Measurements from ENCODE around the gene PGM1. TPM values are rescaled to one million over a fixed set of nuclear protein-coding genes. Genes with fewer than 3 reads are reported as not detected.

Gene PGM1
- total and polyA plus RNA-seq, 2 experiments from 2014 or later: 118 to 128 TPM

GRCh38 chr1:63590166-63590560, 3.0 kb upstream of the PGM1 start:
- H3K9me3 ChIP-seq (ENCODE audit: low read depth): no peaks in the 10 kb centered on the region
- H3K4me2 ChIP-seq (ENCODE audit: unreplicated experiment): no peak overlapping the region
- H3K79me2 ChIP-seq (ENCODE audit: insufficient read depth): peaks cover 14% of the 10 kb centered on the region
- WGBS, 2 experiments (ENCODE audit: low coverage in 1 of 2, low lambda C conversion rate in 2 of 2, missing lambda C conversion rate in 2 of 2): 96 to 99% methylated on average over 3 of the region's 3 CpGs
- H2AFZ ChIP-seq: no peak overlapping the region
- H3F3A ChIP-seq (ENCODE audit: insufficient read depth): no peaks in the 10 kb centered on the region; the same call in 1 of the 2 replicates
- DNase-seq: no peak
- TF ChIP-seq EZH2 (IDR thresholded peaks at IDR 0.05; ENCODE audit: insufficient read depth, poor library complexity, severe bottlenecking): no peak
- no peak for TF ChIP-seq EZH2phosphoT487 (IDR thresholded peaks at IDR 0.05; ENCODE audit: insufficient read depth, low read depth)
- in situ Hi-C loops (cut with MboI): no loop called here
- H3K4me1 ChIP-seq (ENCODE audit: insufficient read depth): peaks cover 7% of the 10 kb centered on the region; the same call in 1 of the 2 replicates
- no peaks in the 10 kb centered on the region for H3K9me2 ChIP-seq (ENCODE audit: insufficient read depth)
- H4K20me1 ChIP-seq (ENCODE audit: insufficient read depth): no peaks in the 10 kb centered on the region
- no peaks in the 10 kb centered on the region for H3K36me3 ChIP-seq (ENCODE audit: low read depth)
- no peaks in the 10 kb centered on the region for H3K27me3 ChIP-seq (replicated peaks; ENCODE audit: insufficient read depth)
- H3K9ac ChIP-seq: no peak overlapping the region
- H3K27ac ChIP-seq: no peak overlapping the region
- no peak overlapping the region for H3K4me3 ChIP-seq

- peaks cover 7% of the 10 kb centered on the region; the same call in 1 of the 2 replicates for H3K4me1 ChIP-seq (ENCODE audit: insufficient read depth)
- peak overlapping the region; percentile 82 for H3K4me3 ChIP-seq
- peak; percentile 38 for DNase-seq
- H3F3A ChIP-seq (ENCODE audit: insufficient read depth): no peaks in the 10 kb centered on the region; the same call in 1 of the 2 replicates
- H3K27me3 ChIP-seq (replicated peaks; ENCODE audit: insufficient read depth): no peaks in the 10 kb centered on the region
- no peaks in the 10 kb centered on the region for H3K9me2 ChIP-seq (ENCODE audit: insufficient read depth)
- peak overlapping the region; percentile 91 for H3K9ac ChIP-seq
- TF ChIP-seq EZH2phosphoT487 (IDR thresholded peaks at IDR 0.05; ENCODE audit: insufficient read depth, low read depth) (no peak), EZH2 (IDR thresholded peaks at IDR 0.05; ENCODE audit: insufficient read depth, poor library complexity, severe bottlenecking) (no peak)
- no peaks in the 10 kb centered on the region for H3K36me3 ChIP-seq (ENCODE audit: low read depth)
- in situ Hi-C loops (cut with MboI): no loop called here
- H3K9me3 ChIP-seq (ENCODE audit: low read depth): no peaks in the 10 kb centered on the region
- peak overlapping the region; percentile 84 for H3K27ac ChIP-seq
- peak overlapping the region; percentile 89 for H3K4me2 ChIP-seq (ENCODE audit: unreplicated experiment)
- peaks cover 40% of the 10 kb centered on the region for H3K79me2 ChIP-seq (ENCODE audit: insufficient read depth)
- H2AFZ ChIP-seq: peak overlapping the region; percentile 89
- H4K20me1 ChIP-seq (ENCODE audit: insufficient read depth): 0 out of 2 replicates have a peak, but pooled peaks cover 4% of the 10 kb centered on the region
- 20 to 21% methylated on average over 18 of the region's 18 CpGs for WGBS, 2 experiments (ENCODE audit: low coverage in 1 of 2, low lambda C conversion rate in 2 of 2, missing lambda C conversion rate in 2 of 2)
Observed at GRCh38 chr1:63592536-63593302, 492 bp upstream of the PGM1 start.

GRCh38 chr1:63593886-63594605, 835 bp downstream of the PGM1 start:
- peak; percentile 89 for DNase-seq
- peaks cover 53% of the 10 kb centered on the region for H3K79me2 ChIP-seq (ENCODE audit: insufficient read depth)
- peaks cover 7% of the 10 kb centered on the region; the same call in 1 of the 2 replicates for H3K4me1 ChIP-seq (ENCODE audit: insufficient read depth)
- H3F3A ChIP-seq (ENCODE audit: insufficient read depth): no peaks in the 10 kb centered on the region; the same call in 1 of the 2 replicates
- H2AFZ ChIP-seq: peak overlapping the region; percentile 89
- peak overlapping the region; percentile 82 for H3K4me3 ChIP-seq
- WGBS, 2 experiments (ENCODE audit: low coverage in 1 of 2, low lambda C conversion rate in 2 of 2, missing lambda C conversion rate in 2 of 2): 2 to 3% methylated on average over 35 to 54 of the region's 55 CpGs
- no peaks in the 10 kb centered on the region for H3K27me3 ChIP-seq (replicated peaks; ENCODE audit: insufficient read depth)
- H3K27ac ChIP-seq: peak overlapping the region; percentile 84
- no peaks in the 10 kb centered on the region for H3K9me2 ChIP-seq (ENCODE audit: insufficient read depth)
- TF ChIP-seq EZH2phosphoT487 (IDR thresholded peaks at IDR 0.05; ENCODE audit: insufficient read depth, low read depth): no peak
- no peak for TF ChIP-seq EZH2 (IDR thresholded peaks at IDR 0.05; ENCODE audit: insufficient read depth, poor library complexity, severe bottlenecking)
- H3K36me3 ChIP-seq (ENCODE audit: low read depth): no peaks in the 10 kb centered on the region
- H3K9me3 ChIP-seq (ENCODE audit: low read depth): no peaks in the 10 kb centered on the region
- H3K9ac ChIP-seq: peak overlapping the region; percentile 91
- 0 out of 2 replicates have a peak, but pooled peaks cover 4% of the 10 kb centered on the region for H4K20me1 ChIP-seq (ENCODE audit: insufficient read depth)
- H3K4me2 ChIP-seq (ENCODE audit: unreplicated experiment): peak overlapping the region; percentile 80
- in situ Hi-C loops (cut with MboI): no loop called here

GRCh38 chr1:63595435-63595834, 2.2 kb downstream of the PGM1 start:
- DNase-seq: no peak
- H3K9ac ChIP-seq: no peak overlapping the region

More at GRCh38 chr1:63595435-63595834, 2.2 kb downstream of the PGM1 start:
- WGBS, 2 experiments (ENCODE audit: low coverage in 1 of 2, low lambda C conversion rate in 2 of 2, missing lambda C conversion rate in 2 of 2): 97 to 100% methylated on average over 1 of the region's 1 CpG
- Histone ChIP-seq H4K20me1 (ENCODE audit: insufficient read depth) (0 out of 2 replicates have a peak, but pooled peaks cover 4% of the 10 kb centered on the region), H3K4me3 (no peak overlapping the region), H3F3A (ENCODE audit: insufficient read depth) (no peaks in the 10 kb centered on the region; the same call in 1 of the 2 replicates), H3K27me3 (replicated peaks; ENCODE audit: insufficient read depth) (no peaks in the 10 kb centered on the region), H3K9me3 (ENCODE audit: low read depth) (no peaks in the 10 kb centered on the region), H2AFZ (no peak overlapping the region), H3K27ac (no peak overlapping the region), H3K4me2 (ENCODE audit: unreplicated experiment) (no peak overlapping the region), H3K9me2 (ENCODE audit: insufficient read depth) (no peaks in the 10 kb centered on the region), H3K4me1 (ENCODE audit: insufficient read depth) (peaks cover 7% of the 10 kb centered on the region; the same call in 1 of the 2 replicates), H3K79me2 (ENCODE audit: insufficient read depth) (peaks cover 66% of the 10 kb centered on the region), H3K36me3 (ENCODE audit: low read depth) (no peaks in the 10 kb centered on the region)
- in situ Hi-C loops (cut with MboI): no loop called here
- TF ChIP-seq EZH2 (IDR thresholded peaks at IDR 0.05; ENCODE audit: insufficient read depth, poor library complexity, severe bottlenecking) (no peak), EZH2phosphoT487 (IDR thresholded peaks at IDR 0.05; ENCODE audit: insufficient read depth, low read depth) (no peak)
